Liver (tissue), 9 donors: ENCODE results near the gene FRS2. TPM values are rescaled to one million over a fixed set of nuclear protein-coding genes. Genes with fewer than 3 reads are reported as not detected.

Source experiments
- DNase-seq: peaks from one replicate; pipeline ENCODE4 v3.0.0-alpha.2; 2017; ENCODE audit warnings: low spot score
- H3K27ac ChIP-seq, 2 donors: one replicate each; pipeline ENCODE4 v1.7.0; 2013; ENCODE audit warnings: inconsistent platforms in 2 of 2, low read length in 2 of 2, control low read depth in 1 of 2, low read depth in 1 of 2, mild to moderate bottlenecking in 1 of 2
- H3K27me3 ChIP-seq, 4 donors: one replicate each; pipeline versions ENCODE4 v1.6.1 to v1.7.0; 2013; ENCODE audit warnings: low read length in 3 of 4, inconsistent platforms in 1 of 4, mild to moderate bottlenecking in 1 of 4, moderate library complexity in 1 of 4; ENCODE audit not compliant: control insufficient read depth in 4 of 4, insufficient read depth in 4 of 4
- H3K36me3 ChIP-seq, 4 donors: one replicate each; pipeline versions ENCODE4 v1.6.1 to v1.7.0; 2013; ENCODE audit warnings: low read length in 3 of 4, mild to moderate bottlenecking in 3 of 4, low read depth in 1 of 4, moderate library complexity in 1 of 4; ENCODE audit not compliant: control insufficient read depth in 4 of 4, insufficient read depth in 3 of 4
- H3K4me1 ChIP-seq, 4 donors: one replicate each; pipeline versions ENCODE4 v1.6.1 to v1.7.0; 2013; ENCODE audit warnings: low read length in 3 of 4, mild to moderate bottlenecking in 3 of 4, moderate library complexity in 1 of 4; ENCODE audit not compliant: control insufficient read depth in 4 of 4, insufficient read depth in 4 of 4
- H3K4me3 ChIP-seq, 3 donors: one replicate each; pipeline versions ENCODE4 v1.6.1 to v1.7.0; 2013; ENCODE audit warnings: low read length in 3 of 3, control low read depth in 1 of 3, low read depth in 1 of 3, mild to moderate bottlenecking in 1 of 3
- H3K9ac ChIP-seq, 2 donors: one replicate each; pipeline ENCODE4 v1.7.0; 2013; ENCODE audit warnings: low read length in 2 of 2, mild to moderate bottlenecking in 2 of 2, moderate library complexity in 2 of 2, control low read depth in 1 of 2, low read depth in 1 of 2
- H3K9me3 ChIP-seq, 4 donors: one replicate each; pipeline versions ENCODE4 v1.6.1 to v1.7.0; 2013; ENCODE audit warnings: low read length in 3 of 4; ENCODE audit not compliant: control insufficient read depth in 4 of 4
- ATF3 ChIP-seq: IDR thresholded peaks from 2 replicates; pipeline ENCODE4 v1.6.1; 2016; ENCODE audit warnings: antibody characterized with exemption
- EGR1 ChIP-seq, 2 donors: IDR thresholded peaks; 2 replicates each; pipeline ENCODE4 v1.6.1; 2016 to 2018; ENCODE audit warnings: antibody characterized with exemption in 2 of 2, low read depth in 2 of 2
- FOXA1 ChIP-seq: IDR thresholded peaks from 2 replicates; pipeline ENCODE4 v1.6.1; 2016; ENCODE audit warnings: antibody characterized with exemption
- FOXA2 ChIP-seq: IDR thresholded peaks from 2 replicates; pipeline ENCODE4 v1.6.1; 2016; ENCODE audit warnings: antibody characterized with exemption
- GABPA ChIP-seq, 2 donors: IDR thresholded peaks in 1 of 2; conservative IDR thresholded peaks in 1 of 2; 2 replicates each; pipeline ENCODE4 v1.6.1; 2016; ENCODE audit warnings: antibody characterized with exemption in 2 of 2, mild to moderate bottlenecking in 1 of 2, moderate library complexity in 1 of 2
- HNF4A ChIP-seq, 2 donors: conservative IDR thresholded peaks; 2 replicates each; pipeline ENCODE4 v1.6.1; 2016; ENCODE audit warnings: antibody characterized with exemption in 2 of 2, mild to moderate bottlenecking in 2 of 2
- HNF4G ChIP-seq: IDR thresholded peaks from 2 replicates; pipeline ENCODE4 v1.6.1; 2016; ENCODE audit warnings: antibody characterized with exemption
- JUND ChIP-seq, 2 donors: IDR thresholded peaks; 2 replicates each; pipeline ENCODE4 v1.6.1; 2016; ENCODE audit warnings: antibody characterized with exemption in 2 of 2
- MAX ChIP-seq: IDR thresholded peaks from 2 replicates; pipeline ENCODE4 v1.6.1; 2016; ENCODE audit warnings: antibody characterized with exemption
- NR2F2 ChIP-seq: IDR thresholded peaks from 2 replicates; pipeline ENCODE4 v1.6.1; 2016; ENCODE audit warnings: antibody characterized with exemption
- RAD21 ChIP-seq, 2 donors: IDR thresholded peaks; 2 replicates each; pipeline ENCODE4 v1.6.1; 2016; ENCODE audit warnings: antibody characterized with exemption in 2 of 2, mild to moderate bottlenecking in 2 of 2
- REST ChIP-seq: IDR thresholded peaks from 2 replicates; pipeline ENCODE4 v1.6.1; 2016; ENCODE audit warnings: antibody characterized with exemption, mild to moderate bottlenecking
- RXRA ChIP-seq, 2 donors: IDR thresholded peaks; 2 replicates each; pipeline ENCODE4 v1.6.1; 2017 to 2018; ENCODE audit warnings: antibody characterized with exemption in 2 of 2, mild to moderate bottlenecking in 1 of 2
- SP1 ChIP-seq: IDR thresholded peaks from 2 replicates; pipeline ENCODE4 v1.6.1; 2018; ENCODE audit warnings: antibody characterized with exemption, mild to moderate bottlenecking
- TAF1 ChIP-seq: conservative IDR thresholded peaks from 2 replicates; pipeline ENCODE4 v1.6.1; 2016; ENCODE audit warnings: antibody characterized with exemption, mild to moderate bottlenecking
- YY1 ChIP-seq: IDR thresholded peaks from 2 replicates; pipeline ENCODE4 v1.6.1; 2016; ENCODE audit warnings: antibody characterized with exemption, mild to moderate bottlenecking
- ZBTB33 ChIP-seq: IDR thresholded peaks from 2 replicates; pipeline ENCODE4 v1.6.1; 2016; ENCODE audit warnings: antibody characterized with exemption
- WGBS: extraction: QIAGEN DNeasy Blood & Tissue Kit; methylation state at CpG from one replicate; pipeline ENCODE4 v1.1.7; 2013; 5-methylcytosine and 5-hydroxymethylcytosine counted together
- polyA plus RNA-seq, 2 donors: library from polyadenylated mRNA; stranded (reverse) in 1 of 2; unstranded in 1 of 2; fragments of 200-250 nt in 1 of 2; fragments of >200 nt in 1 of 2; fragmentation: Nextera tagmentation in 1 of 2; extraction: Ambion mirVana in 1 of 2; gene quantifications; one replicate each; pipeline versions ENCODE4 v1.2.1 to v1.2.3, GENCODE V29; 2013 to 2015
- total RNA-seq, 2 donors: library from RNA; depleted of rRNA; stranded (reverse); fragments of >200 nt; gene quantifications; one replicate each; pipeline ENCODE4 v1.2.3, GENCODE V29; 2014
- TF ChIP-seq, protein P1 (sequence below): fragments of 150-350 bp; IDR thresholded peaks from 2 replicates; pipeline ENCODE4 v1.5.1; 2017; ENCODE audit warnings: improper control_type of control experiment, low read depth, low read length; ENCODE audit not compliant: missing input control
- donor health status: healthy.
- donor health status: healthy.
- donor health status: healthy.
- donor health status: healthy.
- donor health status: healthy.

FRS2 gene
- total and polyA plus RNA-seq, 4 donors: 7.0 to 24.0 (median 21.9) TPM

DNA sequence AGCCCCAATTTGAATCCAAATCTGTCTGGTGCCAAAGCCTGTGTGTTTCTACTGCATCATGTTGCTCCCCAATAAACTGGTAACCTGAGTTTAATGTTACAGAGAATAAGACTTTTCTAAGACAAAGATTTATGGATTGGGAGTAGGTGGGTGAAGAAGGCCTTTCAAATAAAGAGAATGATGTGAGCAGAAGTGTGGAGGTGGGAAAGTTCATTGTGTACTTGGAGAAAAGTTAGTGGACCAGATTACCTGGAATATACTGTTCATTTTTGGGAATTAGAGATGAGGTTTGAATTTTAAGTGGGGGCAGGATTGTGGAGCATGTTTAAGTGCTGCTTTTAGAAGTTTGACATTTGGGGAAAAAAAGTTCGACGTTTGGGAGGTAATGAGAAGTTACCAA is 3.1 kb downstream of the FRS2 start:
- Histone ChIP-seq H3K9me3 (no peaks in the 10 kb centered on the region), H3K4me1 (peaks cover 9 to 57% (median 46%) of the 10 kb centered on the region in 4 donors), H3K27ac (peak overlapping the region; percentile 37 to 47), H3K36me3 (no peaks in the 10 kb centered on the region), H3K9ac (no peak overlapping the region), H3K4me3 (no peak overlapping the region), H3K27me3 (no peaks in the 10 kb centered on the region)
- no peak for DNase-seq
- no peak for TF ChIP-seq FOXA2
- TF ChIP-seq FOXA1: no peak
- 37% methylated on average over 2 of the region's 2 CpGs for WGBS

DNA sequence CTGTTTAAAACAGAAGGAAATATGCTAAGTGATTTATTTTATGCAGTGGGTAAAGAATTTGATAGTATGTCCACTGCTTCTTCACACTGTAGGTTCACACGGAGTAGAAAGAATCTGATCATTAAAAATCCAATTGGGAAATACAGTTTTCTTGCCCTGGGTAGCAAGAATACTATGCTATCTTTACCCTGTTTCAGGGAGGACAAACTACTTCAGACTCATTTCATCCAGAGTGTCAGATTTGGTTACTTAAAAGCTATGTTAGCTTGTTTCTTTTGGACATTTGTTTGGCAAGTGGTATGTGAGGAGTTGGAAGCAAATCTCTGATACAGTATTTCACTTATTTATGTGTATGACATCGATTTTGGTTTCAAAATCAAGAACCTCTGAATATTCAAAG is 4.3 kb downstream of the FRS2 start:
- no peak overlapping the region for H3K4me3 ChIP-seq
- WGBS: 26% methylated on average over 2 of the region's 2 CpGs
- peak overlapping the region in 1 of 2 donors; percentile 1 for H3K9ac ChIP-seq
- no peaks in the 10 kb centered on the region for H3K27me3 ChIP-seq
- peaks cover 9 to 57% (median 46%) of the 10 kb centered on the region in 4 donors for H3K4me1 ChIP-seq
- H3K36me3 ChIP-seq: no peaks in the 10 kb centered on the region
- no peak for DNase-seq
- TF ChIP-seq JUND (IDR thresholded peaks at IDR 0.05): no peak
- TF ChIP-seq FOXA1: no peak
- TF ChIP-seq FOXA2: no peak
- no peak for TF ChIP-seq RAD21 (IDR thresholded peaks at IDR 0.05)
- no peak for TF ChIP-seq EGR1 (IDR thresholded peaks at IDR 0.05; ENCODE audit: low read depth in 2 of 2)
- no peak for TF ChIP-seq HNF4A (conservative IDR thresholded peaks at IDR 0.05)
- no peak for TF ChIP-seq REST
- TF ChIP-seq TAF1: no peak
- TF ChIP-seq NR2F2: no peak
- no peak for TF ChIP-seq ATF3
- TF ChIP-seq RXRA (IDR thresholded peaks at IDR 0.05): no peak
- no peak for TF ChIP-seq SP1
- TF ChIP-seq MAX: no peak
- TF ChIP-seq YY1: no peak
- TF ChIP-seq ZBTB33: no peak
- TF ChIP-seq, protein P1, sequence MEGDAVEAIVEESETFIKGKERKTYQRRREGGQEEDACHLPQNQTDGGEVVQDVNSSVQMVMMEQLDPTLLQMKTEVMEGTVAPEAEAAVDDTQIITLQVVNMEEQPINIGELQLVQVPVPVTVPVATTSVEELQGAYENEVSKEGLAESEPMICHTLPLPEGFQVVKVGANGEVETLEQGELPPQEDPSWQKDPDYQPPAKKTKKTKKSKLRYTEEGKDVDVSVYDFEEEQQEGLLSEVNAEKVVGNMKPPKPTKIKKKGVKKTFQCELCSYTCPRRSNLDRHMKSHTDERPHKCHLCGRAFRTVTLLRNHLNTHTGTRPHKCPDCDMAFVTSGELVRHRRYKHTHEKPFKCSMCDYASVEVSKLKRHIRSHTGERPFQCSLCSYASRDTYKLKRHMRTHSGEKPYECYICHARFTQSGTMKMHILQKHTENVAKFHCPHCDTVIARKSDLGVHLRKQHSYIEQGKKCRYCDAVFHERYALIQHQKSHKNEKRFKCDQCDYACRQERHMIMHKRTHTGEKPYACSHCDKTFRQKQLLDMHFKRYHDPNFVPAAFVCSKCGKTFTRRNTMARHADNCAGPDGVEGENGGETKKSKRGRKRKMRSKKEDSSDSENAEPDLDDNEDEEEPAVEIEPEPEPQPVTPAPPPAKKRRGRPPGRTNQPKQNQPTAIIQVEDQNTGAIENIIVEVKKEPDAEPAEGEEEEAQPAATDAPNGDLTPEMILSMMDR: no peak
- TF ChIP-seq HNF4G: no peak
- no peak for TF ChIP-seq GABPA (IDR thresholded peaks at IDR 0.05 in 1 of 2, conservative IDR thresholded peaks at IDR 0.05 in 1 of 2)
- H3K27ac ChIP-seq: peak overlapping the region; percentile 37
- H3K9me3 ChIP-seq: no peaks in the 10 kb centered on the region
